Vagina (tissue), 2 donors: ENCODE results near the gene PRAC2. TPM values are rescaled to one million over a fixed set of nuclear protein-coding genes. Genes with fewer than 3 reads are reported as not detected.
A peak's percentile ranks its signal among the peaks of the same experiment; 100 is the strongest.

Experiments
- DNase-seq, 2 donors: peaks; one replicate each; pipeline ENCODE4 v3.0.0-alpha.2; 2017; ENCODE audit errors: extremely low spot score in 2 of 2
- H3K27ac ChIP-seq: fragments of 200-600 bp; sonication (generic); one replicate; pipeline ENCODE4 v1.5.1; 2019
- H3K27me3 ChIP-seq: fragments of 200-600 bp; sonication (generic); one replicate; pipeline ENCODE4 v1.5.1; 2019
- H3K36me3 ChIP-seq, 2 donors: fragments of 200-600 bp; sonication (generic); one replicate each; pipeline ENCODE4 v1.5.1; 2017 to 2019
- H3K4me1 ChIP-seq: fragments of 200-600 bp; sonication (generic); one replicate; pipeline ENCODE4 v1.5.1; 2019
- H3K4me3 ChIP-seq, 2 donors: fragments of 200-600 bp; sonication (generic); 1 replicate in 1 of 2; 2 replicates in 1 of 2; pipeline ENCODE4 v1.5.1; 2016 to 2019
- H3K9me3 ChIP-seq: fragments of 200-600 bp; sonication (generic); one replicate; pipeline ENCODE4 v1.5.1; 2019
- POLR2A ChIP-seq, 2 donors: fragments of 450-650 bp; IDR thresholded peaks; one replicate each; pipeline ENCODE4 v1.6.1; 2017; ENCODE audit warnings: antibody characterized with exemption in 2 of 2, mild to moderate bottlenecking in 2 of 2, moderate library complexity in 2 of 2
- POLR2AphosphoS5 ChIP-seq, 2 donors: sonication (generic); formaldehyde crosslinking; IDR thresholded peaks; one replicate each; pipeline ENCODE4 v1.9.0; 2017; ENCODE audit warnings: antibody characterized with exemption in 2 of 2, mild to moderate bottlenecking in 2 of 2, low read depth in 1 of 2; ENCODE audit not compliant: insufficient read depth in 1 of 2
- intact Hi-C: fragments of 100-400 bp; cut with DNase I; formaldehyde crosslinking; loops from one replicate; pipeline ENCODE4 v1.15.1; 2023
- total RNA-seq: library from RNA; depleted of rRNA; stranded (reverse); fragments of >200 nt; gene quantifications from one replicate; pipeline ENCODE4 v1.2.3, GENCODE V29; 2016
- TF ChIP-seq, protein P1 (sequence below), 3 experiments: fragments of 450-650 bp in 2 of 3; fragments of 200-600 bp in 1 of 3; sonication (generic) in 1 of 3; IDR thresholded peaks; one replicate each; pipeline ENCODE4 v1.5.1; 2017 to 2019; ENCODE audit warnings: antibody characterized with exemption in 3 of 3, mild to moderate bottlenecking in 2 of 3, moderate library complexity in 2 of 3

Gene PRAC2
- total RNA-seq, 1 donor from 2014 or later = not detected

DNA sequence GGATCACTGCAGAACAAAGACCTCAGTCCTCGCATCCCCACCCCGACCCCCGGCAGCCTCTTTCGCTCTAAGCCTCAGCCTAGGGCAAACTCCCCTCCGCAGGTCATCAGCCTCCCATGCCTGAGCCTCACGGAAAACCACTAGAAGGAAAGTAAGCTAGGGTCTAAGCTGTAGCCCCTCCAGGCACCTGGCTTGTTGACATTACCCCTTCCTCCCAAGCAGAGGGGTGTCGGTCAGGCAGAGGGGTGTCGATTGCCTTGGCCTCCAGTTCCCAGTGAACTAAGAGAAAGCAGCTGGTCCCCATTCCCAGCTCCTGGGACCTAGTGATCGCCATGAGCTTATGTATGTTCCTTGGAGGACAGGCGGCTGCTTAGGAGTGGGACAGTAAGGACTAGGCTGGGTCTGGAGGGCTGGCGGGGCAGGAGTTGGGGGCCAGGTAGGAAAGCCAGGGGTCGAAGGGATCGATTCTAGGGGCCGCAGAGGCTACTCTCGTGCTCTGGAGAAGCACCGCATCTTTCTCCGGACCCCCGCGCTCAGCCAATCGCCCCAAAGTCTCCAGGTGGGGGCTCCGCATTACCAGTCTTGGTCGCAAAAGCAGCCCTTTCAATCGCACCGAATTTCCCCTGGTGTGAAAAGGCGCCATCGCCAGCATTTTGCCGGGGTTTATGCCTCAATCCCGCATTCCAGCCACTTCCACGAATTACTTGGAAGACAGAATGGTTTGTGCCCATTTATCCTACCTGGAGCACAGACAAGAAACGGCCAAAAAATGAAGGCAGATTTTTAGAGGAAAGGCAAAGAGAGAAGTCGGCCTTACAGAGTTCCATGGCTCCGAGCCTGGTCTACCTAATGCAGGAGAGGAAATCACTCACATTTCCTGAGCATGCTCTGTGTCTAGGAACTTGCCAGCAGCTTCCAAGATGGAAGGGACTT is 26.9 kb downstream of the PRAC2 start:
- Histone ChIP-seq H3K27me3 (peaks cover 19% of the 10 kb centered on the region), H3K4me3 (no peak overlapping the region), H3K27ac (peak overlapping the region; percentile 66), H3K9me3 (no peaks in the 10 kb centered on the region), H3K36me3 (no peaks in the 10 kb centered on the region), H3K4me1 (peaks cover 56% of the 10 kb centered on the region)
- DNase-seq = no peak
- intact Hi-C loops = loop anchor here (2.0 to 10.0 kb wide), 2 partner anchors 27 to 255 kb away; partner anchors contain the start of genes PRAC1 and PRAC2
- TF ChIP-seq POLR2AphosphoS5 (IDR thresholded peaks at IDR 0.05; ENCODE audit: insufficient read depth in 1 of 2, low read depth in 1 of 2) = no peak
- no peak for TF ChIP-seq POLR2A (IDR thresholded peaks at IDR 0.05)
- TF ChIP-seq, protein P1, sequence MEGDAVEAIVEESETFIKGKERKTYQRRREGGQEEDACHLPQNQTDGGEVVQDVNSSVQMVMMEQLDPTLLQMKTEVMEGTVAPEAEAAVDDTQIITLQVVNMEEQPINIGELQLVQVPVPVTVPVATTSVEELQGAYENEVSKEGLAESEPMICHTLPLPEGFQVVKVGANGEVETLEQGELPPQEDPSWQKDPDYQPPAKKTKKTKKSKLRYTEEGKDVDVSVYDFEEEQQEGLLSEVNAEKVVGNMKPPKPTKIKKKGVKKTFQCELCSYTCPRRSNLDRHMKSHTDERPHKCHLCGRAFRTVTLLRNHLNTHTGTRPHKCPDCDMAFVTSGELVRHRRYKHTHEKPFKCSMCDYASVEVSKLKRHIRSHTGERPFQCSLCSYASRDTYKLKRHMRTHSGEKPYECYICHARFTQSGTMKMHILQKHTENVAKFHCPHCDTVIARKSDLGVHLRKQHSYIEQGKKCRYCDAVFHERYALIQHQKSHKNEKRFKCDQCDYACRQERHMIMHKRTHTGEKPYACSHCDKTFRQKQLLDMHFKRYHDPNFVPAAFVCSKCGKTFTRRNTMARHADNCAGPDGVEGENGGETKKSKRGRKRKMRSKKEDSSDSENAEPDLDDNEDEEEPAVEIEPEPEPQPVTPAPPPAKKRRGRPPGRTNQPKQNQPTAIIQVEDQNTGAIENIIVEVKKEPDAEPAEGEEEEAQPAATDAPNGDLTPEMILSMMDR (IDR thresholded peaks at IDR 0.05) = no peak

DNA sequence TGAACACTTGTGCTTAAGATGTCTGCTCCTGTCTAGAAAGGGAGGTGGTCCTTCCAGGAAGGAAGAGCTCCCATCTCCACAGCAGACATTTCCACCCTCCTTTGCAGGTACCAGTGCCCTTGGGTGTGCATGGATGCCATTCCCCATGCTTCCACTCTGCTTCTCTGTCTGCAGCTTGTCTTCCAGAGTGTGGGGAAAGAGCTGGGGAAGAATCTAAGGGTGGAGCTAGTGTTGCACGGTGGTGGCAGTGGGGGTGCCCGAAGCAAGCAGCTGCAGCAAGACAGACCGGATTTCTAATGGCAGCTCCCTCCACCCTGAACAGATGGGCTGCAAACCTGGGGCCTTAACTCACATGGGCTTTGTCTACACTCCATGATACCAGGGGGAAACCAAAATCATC is 28.2 kb downstream of the PRAC2 start:
- no peak for DNase-seq

DNA sequence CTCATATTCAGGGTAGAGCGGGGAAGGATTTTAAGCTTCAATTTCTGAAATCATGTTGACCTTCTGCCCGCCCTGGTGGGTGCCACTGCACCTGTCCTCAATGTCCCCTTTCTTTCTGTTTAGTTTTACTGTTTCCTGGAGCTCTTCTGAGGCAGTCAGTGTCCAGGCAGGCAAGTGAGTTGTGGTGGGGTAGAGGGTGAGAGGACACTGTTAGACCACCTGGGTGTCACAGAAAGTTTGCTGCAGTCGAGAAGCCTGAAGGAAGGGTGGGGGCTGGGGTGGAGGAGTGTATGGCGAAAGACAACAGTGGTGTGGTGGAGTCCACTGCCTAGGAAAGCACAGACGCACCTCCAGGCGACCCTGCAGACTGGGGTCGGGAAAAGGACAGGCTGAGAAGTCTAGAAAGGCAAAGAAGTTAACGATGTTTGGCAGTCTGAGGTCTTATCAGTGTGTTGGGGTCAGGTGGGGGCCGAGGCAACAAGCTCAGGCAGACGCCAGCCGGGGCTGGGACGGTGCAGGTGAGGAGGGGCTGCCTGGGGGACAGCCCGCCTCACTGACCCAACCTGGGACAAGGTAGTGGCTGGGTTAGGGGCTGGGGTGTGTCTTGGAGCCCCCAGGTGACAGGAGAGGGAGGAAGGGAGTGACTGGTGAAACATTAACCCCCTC is 28.9 kb downstream of the PRAC2 start:
- Histone ChIP-seq H3K27ac (peak overlapping the region; percentile 31), H3K4me3 (no peak overlapping the region), H3K9me3 (no peaks in the 10 kb centered on the region), H3K27me3 (peaks cover 19% of the 10 kb centered on the region), H3K36me3 (no peaks in the 10 kb centered on the region), H3K4me1 (peaks cover 46% of the 10 kb centered on the region)
- no peak for TF ChIP-seq POLR2AphosphoS5 (IDR thresholded peaks at IDR 0.05; ENCODE audit: insufficient read depth in 1 of 2, low read depth in 1 of 2)
- TF ChIP-seq POLR2A (IDR thresholded peaks at IDR 0.05) = no peak
- TF ChIP-seq, protein P1 (IDR thresholded peaks at IDR 0.05) = no peak
- DNase-seq = no peak
- intact Hi-C loops = no loop called here

More for the DNA sequence above, 28.2 kb downstream of the PRAC2 start:
- no peak for TF ChIP-seq POLR2AphosphoS5 (IDR thresholded peaks at IDR 0.05; ENCODE audit: insufficient read depth in 1 of 2, low read depth in 1 of 2)
- TF ChIP-seq, protein P1 (IDR thresholded peaks at IDR 0.05) = no peak
- no peak for TF ChIP-seq POLR2A (IDR thresholded peaks at IDR 0.05)
- no peak overlapping the region for H3K4me3 ChIP-seq
- intact Hi-C loops = no loop called here
- H3K9me3 ChIP-seq = no peaks in the 10 kb centered on the region
- H3K4me1 ChIP-seq = peaks cover 52% of the 10 kb centered on the region
- no peaks in the 10 kb centered on the region for H3K36me3 ChIP-seq
- H3K27ac ChIP-seq = no peak overlapping the region
- H3K27me3 ChIP-seq = peaks cover 19% of the 10 kb centered on the region

DNA sequence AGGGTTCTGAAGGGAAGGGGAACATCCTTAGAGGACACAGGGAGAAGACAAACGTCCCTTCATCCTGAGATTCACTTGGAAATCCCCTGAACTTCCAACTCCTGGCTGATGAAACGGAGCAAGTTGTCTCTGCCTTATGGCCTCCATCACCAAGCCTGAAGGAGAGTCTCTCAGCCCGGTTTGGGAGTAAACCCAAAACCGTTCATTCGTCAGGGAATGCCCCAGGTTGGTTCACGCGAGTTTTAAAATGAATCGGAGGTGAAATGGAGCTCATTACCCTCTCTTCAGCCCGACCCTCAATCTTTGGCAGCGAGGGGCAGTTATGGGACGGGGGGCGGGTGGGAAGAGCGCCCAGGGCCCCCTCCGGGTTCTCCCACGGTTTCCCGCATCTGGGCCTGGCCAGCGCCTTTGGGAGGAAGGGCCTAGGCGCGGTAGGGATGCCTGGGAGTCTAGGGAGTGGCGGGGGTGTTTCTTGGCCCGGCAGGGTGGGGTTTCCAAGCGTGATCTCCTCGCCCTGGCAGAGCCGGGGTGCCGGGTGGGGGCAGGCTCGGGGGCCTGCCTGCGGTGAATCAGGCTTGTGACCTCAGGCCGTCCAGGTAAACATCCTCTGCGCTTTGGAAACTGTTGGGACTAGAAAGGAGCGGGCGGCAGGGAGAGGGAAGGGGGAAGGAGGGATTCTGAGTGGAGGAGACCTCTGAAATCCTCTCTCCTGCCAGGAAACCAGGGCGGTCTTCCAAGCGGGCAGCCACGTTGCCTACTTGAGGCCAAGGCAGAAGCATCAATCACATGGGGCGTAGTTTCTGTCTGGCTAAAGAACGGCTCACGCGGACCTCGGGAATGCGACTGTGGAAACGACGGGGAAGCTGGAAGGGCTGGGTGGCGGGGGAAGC is 29.7 kb downstream of the PRAC2 start:
- intact Hi-C loops = no loop called here
- no peaks in the 10 kb centered on the region for H3K9me3 ChIP-seq
- TF ChIP-seq POLR2A (IDR thresholded peaks at IDR 0.05) (no peak), POLR2AphosphoS5 (IDR thresholded peaks at IDR 0.05; ENCODE audit: insufficient read depth in 1 of 2, low read depth in 1 of 2) (peak in 1 of 2 donors; percentile 17)
- TF ChIP-seq, protein P1 (IDR thresholded peaks at IDR 0.05) = no peak
- H3K4me1 ChIP-seq = peaks cover 38% of the 10 kb centered on the region
- peaks cover 18% of the 10 kb centered on the region for H3K27me3 ChIP-seq
- no peak overlapping the region for H3K4me3 ChIP-seq
- no peak for DNase-seq
- H3K27ac ChIP-seq = peak overlapping the region; percentile 31
- H3K36me3 ChIP-seq = no peaks in the 10 kb centered on the region
